Measurements from ENCODE around the gene CERS3.

CERS3 gene

GRCh38 chr15:100531204-100531603 is 2.5 kb upstream of the CERS3 start:
- H3K36me3 ChIP-seq (ENCODE audit: control insufficient read depth in 2 of 2, insufficient read depth in 2 of 2, low read length in 2 of 2): no peaks in the 10 kb centered on the region
- H3K4me3 ChIP-seq (ENCODE audit: low read length in 2 of 2): no peak overlapping the region
- no peaks in the 10 kb centered on the region for H3K9me3 ChIP-seq (ENCODE audit: control insufficient read depth in 2 of 2, low read length in 2 of 2)
- no peak overlapping the region for H3K27ac ChIP-seq (ENCODE audit: low read depth in 2 of 2, low read length in 2 of 2)
- H3K27me3 ChIP-seq (ENCODE audit: control insufficient read depth in 2 of 2, insufficient read depth in 2 of 2, low read length in 2 of 2): no peaks in the 10 kb centered on the region
- H3K4me1 ChIP-seq (ENCODE audit: control insufficient read depth in 2 of 2, insufficient read depth in 2 of 2, low read length in 2 of 2): no peaks in the 10 kb centered on the region
- H3K9ac ChIP-seq (ENCODE audit: low read depth in 1 of 2, low read length in 2 of 2): no peak overlapping the region

GRCh38 chr15:100529556-100529955 is 806 bp upstream of the CERS3 start:
- H3K9ac ChIP-seq (ENCODE audit: low read depth in 1 of 2, low read length in 2 of 2): no peak overlapping the region
- no peak overlapping the region for H3K4me3 ChIP-seq (ENCODE audit: low read length in 2 of 2)
- H3K4me1 ChIP-seq (ENCODE audit: control insufficient read depth in 2 of 2, insufficient read depth in 2 of 2, low read length in 2 of 2): no peaks in the 10 kb centered on the region
- H3K27me3 ChIP-seq (ENCODE audit: control insufficient read depth in 2 of 2, insufficient read depth in 2 of 2, low read length in 2 of 2): no peaks in the 10 kb centered on the region
- H3K9me3 ChIP-seq (ENCODE audit: control insufficient read depth in 2 of 2, low read length in 2 of 2): no peaks in the 10 kb centered on the region
- H3K36me3 ChIP-seq (ENCODE audit: control insufficient read depth in 2 of 2, insufficient read depth in 2 of 2, low read length in 2 of 2): no peaks in the 10 kb centered on the region
- H3K27ac ChIP-seq (ENCODE audit: low read depth in 2 of 2, low read length in 2 of 2): no peak overlapping the region

- no peak overlapping the region for H3K4me3 ChIP-seq (ENCODE audit: low read length in 2 of 2)
- no peaks in the 10 kb centered on the region for H3K4me1 ChIP-seq (ENCODE audit: control insufficient read depth in 2 of 2, insufficient read depth in 2 of 2, low read length in 2 of 2)
- no peak overlapping the region for H3K9ac ChIP-seq (ENCODE audit: low read depth in 1 of 2, low read length in 2 of 2)
- no peaks in the 10 kb centered on the region for H3K27me3 ChIP-seq (ENCODE audit: control insufficient read depth in 2 of 2, insufficient read depth in 2 of 2, low read length in 2 of 2)
- H3K36me3 ChIP-seq (ENCODE audit: control insufficient read depth in 2 of 2, insufficient read depth in 2 of 2, low read length in 2 of 2): no peaks in the 10 kb centered on the region
- H3K27ac ChIP-seq (ENCODE audit: low read depth in 2 of 2, low read length in 2 of 2): no peak overlapping the region
- H3K9me3 ChIP-seq (ENCODE audit: control insufficient read depth in 2 of 2, low read length in 2 of 2): no peaks in the 10 kb centered on the region
Measured at GRCh38 chr15:100526027-100526481, 2.7 kb downstream of the CERS3 start.

- no peak overlapping the region for H3K9ac ChIP-seq (ENCODE audit: low read depth in 1 of 2, low read length in 2 of 2)
- no peaks in the 10 kb centered on the region for H3K9me3 ChIP-seq (ENCODE audit: control insufficient read depth in 2 of 2, low read length in 2 of 2)
- no peaks in the 10 kb centered on the region for H3K27me3 ChIP-seq (ENCODE audit: control insufficient read depth in 2 of 2, insufficient read depth in 2 of 2, low read length in 2 of 2)
- no peak overlapping the region for H3K27ac ChIP-seq (ENCODE audit: low read depth in 2 of 2, low read length in 2 of 2)
- no peaks in the 10 kb centered on the region for H3K4me1 ChIP-seq (ENCODE audit: control insufficient read depth in 2 of 2, insufficient read depth in 2 of 2, low read length in 2 of 2)
- no peaks in the 10 kb centered on the region for H3K36me3 ChIP-seq (ENCODE audit: control insufficient read depth in 2 of 2, insufficient read depth in 2 of 2, low read length in 2 of 2)
- no peak overlapping the region for H3K4me3 ChIP-seq (ENCODE audit: low read length in 2 of 2)
Measured at GRCh38 chr15:100525436-100525835, 3.3 kb downstream of the CERS3 start.

- no peaks in the 10 kb centered on the region for H3K4me1 ChIP-seq (ENCODE audit: control insufficient read depth in 2 of 2, insufficient read depth in 2 of 2, low read length in 2 of 2)
- H3K27ac ChIP-seq (ENCODE audit: low read depth in 2 of 2, low read length in 2 of 2): no peak overlapping the region
- no peaks in the 10 kb centered on the region for H3K36me3 ChIP-seq (ENCODE audit: control insufficient read depth in 2 of 2, insufficient read depth in 2 of 2, low read length in 2 of 2)
- no peaks in the 10 kb centered on the region for H3K9me3 ChIP-seq (ENCODE audit: control insufficient read depth in 2 of 2, low read length in 2 of 2)
- no peak overlapping the region for H3K9ac ChIP-seq (ENCODE audit: low read depth in 1 of 2, low read length in 2 of 2)
- H3K27me3 ChIP-seq (ENCODE audit: control insufficient read depth in 2 of 2, insufficient read depth in 2 of 2, low read length in 2 of 2): no peaks in the 10 kb centered on the region
- no peak overlapping the region for H3K4me3 ChIP-seq (ENCODE audit: low read length in 2 of 2)
Measured at GRCh38 chr15:100524326-100524725, 4.4 kb downstream of the CERS3 start.

GRCh38 chr15:100521907-100522306 is 6.8 kb downstream of the CERS3 start:
- no peaks in the 10 kb centered on the region for H3K4me1 ChIP-seq (ENCODE audit: control insufficient read depth in 2 of 2, insufficient read depth in 2 of 2, low read length in 2 of 2)
- no peaks in the 10 kb centered on the region for H3K27me3 ChIP-seq (ENCODE audit: control insufficient read depth in 2 of 2, insufficient read depth in 2 of 2, low read length in 2 of 2)
- no peak overlapping the region for H3K4me3 ChIP-seq (ENCODE audit: low read length in 2 of 2)

GRCh38 chr15:100520132-100520921 is 8.4 kb downstream of the CERS3 start:
- Histone ChIP-seq H3K27ac (ENCODE audit: low read depth in 2 of 2, low read length in 2 of 2) (peak overlapping the region in 1 of 2 donors; percentile 11), H3K36me3 (ENCODE audit: control insufficient read depth in 2 of 2, insufficient read depth in 2 of 2, low read length in 2 of 2) (no peaks in the 10 kb centered on the region), H3K4me3 (ENCODE audit: low read length in 2 of 2) (no peak overlapping the region), H3K4me1 (ENCODE audit: control insufficient read depth in 2 of 2, insufficient read depth in 2 of 2, low read length in 2 of 2) (no peaks in the 10 kb centered on the region), H3K9ac (ENCODE audit: low read depth in 1 of 2, low read length in 2 of 2) (no peak overlapping the region), H3K9me3 (ENCODE audit: control insufficient read depth in 2 of 2, low read length in 2 of 2) (no peaks in the 10 kb centered on the region), H3K27me3 (ENCODE audit: control insufficient read depth in 2 of 2, insufficient read depth in 2 of 2, low read length in 2 of 2) (no peaks in the 10 kb centered on the region)

More at GRCh38 chr15:100521907-100522306, 6.8 kb downstream of the CERS3 start:
- Histone ChIP-seq H3K36me3 (ENCODE audit: control insufficient read depth in 2 of 2, insufficient read depth in 2 of 2, low read length in 2 of 2) (no peaks in the 10 kb centered on the region), H3K27ac (ENCODE audit: low read depth in 2 of 2, low read length in 2 of 2) (no peak overlapping the region), H3K9me3 (ENCODE audit: control insufficient read depth in 2 of 2, low read length in 2 of 2) (no peaks in the 10 kb centered on the region), H3K9ac (ENCODE audit: low read depth in 1 of 2, low read length in 2 of 2) (no peak overlapping the region)

- Histone ChIP-seq H3K27me3 (ENCODE audit: control insufficient read depth in 2 of 2, insufficient read depth in 2 of 2, low read length in 2 of 2) (no peaks in the 10 kb centered on the region), H3K36me3 (ENCODE audit: control insufficient read depth in 2 of 2, insufficient read depth in 2 of 2, low read length in 2 of 2) (no peaks in the 10 kb centered on the region), H3K9ac (ENCODE audit: low read depth in 1 of 2, low read length in 2 of 2) (no peak overlapping the region), H3K4me3 (ENCODE audit: low read length in 2 of 2) (no peak overlapping the region), H3K4me1 (ENCODE audit: control insufficient read depth in 2 of 2, insufficient read depth in 2 of 2, low read length in 2 of 2) (no peaks in the 10 kb centered on the region), H3K27ac (ENCODE audit: low read depth in 2 of 2, low read length in 2 of 2) (no peak overlapping the region), H3K9me3 (ENCODE audit: control insufficient read depth in 2 of 2, low read length in 2 of 2) (no peaks in the 10 kb centered on the region)
Measured at GRCh38 chr15:100517846-100518245, 10.9 kb downstream of the CERS3 start.

GRCh38 chr15:100516643-100517512 is 11.9 kb downstream of the CERS3 start:
- Histone ChIP-seq H3K27ac (ENCODE audit: low read depth in 2 of 2, low read length in 2 of 2) (no peak overlapping the region), H3K36me3 (ENCODE audit: control insufficient read depth in 2 of 2, insufficient read depth in 2 of 2, low read length in 2 of 2) (no peaks in the 10 kb centered on the region), H3K9me3 (ENCODE audit: control insufficient read depth in 2 of 2, low read length in 2 of 2) (no peaks in the 10 kb centered on the region), H3K4me1 (ENCODE audit: control insufficient read depth in 2 of 2, insufficient read depth in 2 of 2, low read length in 2 of 2) (no peaks in the 10 kb centered on the region), H3K4me3 (ENCODE audit: low read length in 2 of 2) (no peak overlapping the region), H3K27me3 (ENCODE audit: control insufficient read depth in 2 of 2, insufficient read depth in 2 of 2, low read length in 2 of 2) (no peaks in the 10 kb centered on the region), H3K9ac (ENCODE audit: low read depth in 1 of 2, low read length in 2 of 2) (no peak overlapping the region)

- H3K27me3 ChIP-seq (ENCODE audit: control insufficient read depth in 2 of 2, insufficient read depth in 2 of 2, low read length in 2 of 2): no peaks in the 10 kb centered on the region
- no peak overlapping the region for H3K9ac ChIP-seq (ENCODE audit: low read depth in 1 of 2, low read length in 2 of 2)
- H3K4me3 ChIP-seq (ENCODE audit: low read length in 2 of 2): no peak overlapping the region
- H3K36me3 ChIP-seq (ENCODE audit: control insufficient read depth in 2 of 2, insufficient read depth in 2 of 2, low read length in 2 of 2): no peaks in the 10 kb centered on the region
- no peaks in the 10 kb centered on the region for H3K9me3 ChIP-seq (ENCODE audit: control insufficient read depth in 2 of 2, low read length in 2 of 2)
- H3K4me1 ChIP-seq (ENCODE audit: control insufficient read depth in 2 of 2, insufficient read depth in 2 of 2, low read length in 2 of 2): no peaks in the 10 kb centered on the region
- H3K27ac ChIP-seq (ENCODE audit: low read depth in 2 of 2, low read length in 2 of 2): no peak overlapping the region
Measured at GRCh38 chr15:100515758-100516157, 13.0 kb downstream of the CERS3 start.

Measured in mucosa of rectum (tissue), 2 donors.